NCI-H69 (cell line): ENCODE measurements around the gene NEK2.
"Not testable (repeated sequence)": the region's sequence is repeated elsewhere in the genome, so short reads cannot be mapped to it uniquely, and the experiment has no call there.

Experiments
- DNase-seq: peaks from one replicate; lab custom pipeline; 2025; lab: John Stamatoyannopoulos, UW

Gene NEK2

DNA sequence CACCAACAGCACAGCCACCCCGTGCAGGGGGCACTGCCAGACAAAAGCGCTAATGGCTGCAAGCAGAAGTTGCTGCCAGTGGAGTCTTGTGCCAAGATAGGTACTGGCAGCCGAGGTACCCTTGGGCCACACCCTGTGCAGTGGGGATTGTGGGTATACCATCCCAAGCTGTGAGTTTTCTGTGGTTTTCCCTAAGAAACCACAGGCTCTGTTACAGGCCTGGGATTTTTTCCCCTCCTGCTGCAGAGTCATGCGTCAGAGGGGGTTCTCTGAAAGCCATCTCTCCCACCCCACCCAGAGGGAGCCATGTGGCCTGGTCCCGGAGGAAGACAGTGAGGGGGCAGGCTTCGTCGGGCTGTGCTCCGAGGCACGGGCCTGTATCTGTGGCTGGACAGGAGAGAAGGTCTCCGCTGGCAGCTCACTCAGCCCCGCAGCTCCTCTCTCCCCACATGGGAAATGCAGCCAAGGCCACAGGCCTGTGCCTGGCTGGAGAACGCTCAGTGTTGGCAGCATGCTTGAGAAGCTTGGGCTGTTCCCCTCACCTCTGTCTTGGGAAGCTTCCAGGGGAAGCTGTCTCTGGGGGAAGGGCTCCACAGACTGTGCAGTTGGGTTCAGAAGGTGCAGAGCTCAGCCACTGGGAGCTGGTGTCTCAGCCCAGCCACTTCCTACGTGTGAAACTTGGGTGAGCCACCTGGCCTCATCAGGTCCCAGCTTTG lies 42.5 kb downstream of the NEK2 start:
- no peak for DNase-seq

DNA sequence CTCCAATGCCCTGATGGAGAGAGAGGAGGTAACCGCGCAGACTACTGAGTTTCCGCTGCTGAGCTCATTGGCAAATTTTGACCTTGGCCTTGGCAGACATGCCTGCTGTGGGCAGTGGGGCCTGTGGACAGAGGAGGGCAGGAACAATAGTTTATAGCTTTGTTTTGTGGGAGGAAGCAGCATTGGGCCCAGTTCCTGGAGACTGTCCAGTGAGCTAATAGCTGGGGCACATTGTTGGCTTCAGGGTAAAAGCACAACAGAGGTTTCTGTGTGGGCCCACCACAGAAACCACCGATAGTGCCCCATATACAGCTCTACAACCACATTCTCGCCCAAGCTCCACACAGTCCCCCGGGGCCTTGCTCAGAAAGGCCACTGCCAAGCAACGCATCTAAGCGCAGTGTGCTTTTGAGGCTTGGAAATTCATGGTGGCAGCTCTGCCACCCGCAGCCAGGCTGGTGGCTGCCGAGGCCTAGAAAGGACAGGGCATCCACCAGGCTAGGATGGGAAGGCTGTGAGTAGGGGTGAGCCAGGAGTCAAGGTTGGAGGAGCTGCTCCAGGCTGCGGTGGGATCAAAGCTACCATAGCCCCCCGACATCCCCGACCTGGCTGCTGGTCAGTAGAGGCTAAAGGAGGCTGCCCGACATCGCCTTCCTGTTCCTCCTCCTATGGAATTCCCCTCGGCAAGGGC lies 43.2 kb downstream of the NEK2 start:
- DNase-seq = no peak

- no peak for DNase-seq
These were observed 44.3 kb downstream of the NEK2 start for GRCh38 chr1:211631168-211631567.

DNA sequence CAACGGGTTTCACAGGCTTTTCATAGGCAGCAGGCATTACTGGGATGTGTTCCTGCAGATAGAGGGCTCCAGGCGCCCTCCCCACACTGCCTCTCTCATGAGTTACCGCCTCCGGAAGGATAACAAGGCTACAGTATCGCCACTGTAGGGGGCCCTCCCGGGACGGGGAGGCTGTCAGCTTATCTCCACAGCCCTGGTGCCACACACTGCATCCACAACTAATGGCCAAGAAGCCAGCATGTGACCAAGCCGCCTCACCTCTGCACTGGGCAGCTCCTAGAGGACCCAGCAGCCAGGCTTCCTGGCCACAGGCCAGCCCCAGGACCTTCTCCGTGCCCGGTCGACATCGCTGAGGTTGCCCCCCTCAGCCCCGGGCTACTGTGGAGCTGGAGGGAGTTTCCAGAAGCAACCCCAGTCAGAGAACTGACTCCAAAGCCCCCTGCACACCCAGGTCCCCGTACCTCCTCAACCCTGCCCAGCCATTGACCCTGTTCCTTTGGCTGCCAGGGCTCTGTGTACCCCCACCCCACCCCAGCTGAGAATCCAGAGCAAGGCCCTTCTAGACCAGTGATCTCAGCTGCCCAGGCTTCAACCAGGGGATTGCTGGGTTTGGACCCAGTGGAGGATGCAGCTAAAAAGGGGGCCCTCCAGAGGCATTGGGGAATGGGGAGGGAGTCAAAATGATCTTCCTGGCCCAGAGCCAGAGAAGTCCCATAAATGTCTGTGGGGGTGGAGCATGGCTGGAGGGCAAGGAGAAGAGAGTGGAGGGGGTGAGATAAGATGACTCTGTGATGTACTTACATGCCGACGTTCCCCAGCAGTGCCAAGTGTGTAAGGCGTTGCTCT lies 45.0 kb downstream of the NEK2 start:
- DNase-seq = peak; percentile 88

DNA sequence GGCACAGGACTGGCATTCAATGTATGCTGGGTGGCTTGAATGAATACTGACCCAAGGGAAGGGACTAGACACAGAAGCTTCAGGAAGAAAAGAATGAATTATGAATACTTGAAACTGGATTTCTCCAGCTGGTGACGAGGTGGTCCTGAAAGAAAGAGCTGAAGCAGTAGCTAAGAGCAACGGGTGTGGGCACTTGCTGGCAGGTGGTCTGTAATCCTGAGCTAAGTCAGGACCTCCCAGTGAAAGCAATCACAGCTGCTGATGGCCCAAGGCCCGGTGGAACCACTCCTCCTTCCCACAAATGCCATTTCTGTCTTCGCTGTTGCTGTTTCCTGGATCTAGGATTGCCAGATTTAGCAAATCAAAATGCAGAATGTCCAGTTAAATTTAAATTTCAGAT lies 47.0 kb downstream of the NEK2 start:
- no peak for DNase-seq

DNA sequence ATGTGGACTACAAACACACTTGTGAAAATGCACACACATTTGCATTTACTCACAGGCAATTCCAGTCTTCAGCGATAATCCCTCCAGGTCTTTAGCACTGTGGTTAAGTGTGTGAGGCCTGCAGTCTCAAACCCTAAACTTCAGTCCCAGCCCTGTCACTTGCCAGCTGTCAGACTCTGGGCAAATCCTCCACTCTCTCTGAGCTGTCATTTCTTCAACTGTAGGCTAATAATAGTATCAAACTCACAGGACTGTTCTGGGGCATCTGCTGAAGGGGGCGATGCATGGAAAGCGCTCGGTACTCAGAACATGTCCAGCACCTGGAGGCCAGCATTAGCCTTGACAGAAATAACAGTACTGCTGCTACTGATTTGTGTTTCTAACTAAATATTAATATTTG lies 48.2 kb downstream of the NEK2 start:
- DNase-seq = no peak

DNA sequence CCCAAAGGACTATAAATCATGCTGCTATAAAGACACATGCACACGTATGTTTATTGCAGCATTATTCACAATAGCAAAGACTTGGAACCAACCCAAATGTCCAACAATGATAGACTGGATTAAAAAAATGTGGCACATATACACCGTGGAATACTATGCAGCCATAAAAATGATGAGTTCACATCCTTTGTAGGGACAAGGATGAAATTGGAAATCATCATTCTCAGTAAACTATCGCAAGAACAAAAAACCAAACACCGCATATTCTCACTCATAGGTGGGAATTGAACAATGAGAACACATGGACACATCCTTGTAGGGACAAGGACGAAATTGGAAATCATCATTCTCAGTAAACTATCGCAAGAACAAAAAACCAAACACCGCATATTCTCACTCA lies 49.6 kb downstream of the NEK2 start:
- not testable (repeated sequence) for DNase-seq

DNA sequence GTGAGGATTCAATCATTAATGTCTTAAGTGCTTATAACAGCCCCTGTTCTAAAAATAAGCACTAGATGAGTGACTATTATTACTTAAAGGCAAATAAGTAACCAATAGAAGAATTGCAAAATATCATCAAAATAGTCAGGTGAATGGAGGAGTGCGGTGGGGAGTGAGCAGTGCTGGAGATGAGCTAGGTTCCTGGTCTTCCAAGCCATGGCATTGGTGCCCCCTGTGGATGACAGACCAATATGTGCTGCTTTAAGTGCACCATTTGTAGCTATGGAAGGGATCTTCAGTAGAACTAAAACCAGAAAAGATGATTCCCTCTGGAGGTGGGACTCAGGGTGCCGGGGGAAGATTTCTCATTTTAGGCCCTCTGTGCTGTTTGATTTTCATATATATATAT lies 50.4 kb downstream of the NEK2 start:
- DNase-seq = peak; percentile 53

DNA sequence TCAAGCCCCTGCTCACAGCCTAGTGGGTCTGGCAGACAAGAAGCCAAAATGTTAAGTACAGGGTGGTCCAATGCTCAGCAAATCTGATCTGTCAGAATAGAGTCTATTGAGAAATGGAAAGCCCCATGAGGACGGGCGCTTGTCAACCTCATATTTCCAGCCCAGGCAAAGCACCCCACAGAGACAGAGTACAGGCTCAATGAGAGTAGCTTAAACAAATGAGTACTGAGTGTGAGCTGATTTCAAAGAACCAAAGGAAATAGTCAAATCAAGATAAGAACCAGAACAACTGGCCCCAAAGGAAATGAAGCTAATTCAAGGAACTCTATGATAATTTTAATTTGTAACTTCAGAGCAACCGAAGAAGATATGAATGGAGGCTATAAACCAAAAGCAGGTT lies 51.9 kb downstream of the NEK2 start:
- DNase-seq = no peak

DNA sequence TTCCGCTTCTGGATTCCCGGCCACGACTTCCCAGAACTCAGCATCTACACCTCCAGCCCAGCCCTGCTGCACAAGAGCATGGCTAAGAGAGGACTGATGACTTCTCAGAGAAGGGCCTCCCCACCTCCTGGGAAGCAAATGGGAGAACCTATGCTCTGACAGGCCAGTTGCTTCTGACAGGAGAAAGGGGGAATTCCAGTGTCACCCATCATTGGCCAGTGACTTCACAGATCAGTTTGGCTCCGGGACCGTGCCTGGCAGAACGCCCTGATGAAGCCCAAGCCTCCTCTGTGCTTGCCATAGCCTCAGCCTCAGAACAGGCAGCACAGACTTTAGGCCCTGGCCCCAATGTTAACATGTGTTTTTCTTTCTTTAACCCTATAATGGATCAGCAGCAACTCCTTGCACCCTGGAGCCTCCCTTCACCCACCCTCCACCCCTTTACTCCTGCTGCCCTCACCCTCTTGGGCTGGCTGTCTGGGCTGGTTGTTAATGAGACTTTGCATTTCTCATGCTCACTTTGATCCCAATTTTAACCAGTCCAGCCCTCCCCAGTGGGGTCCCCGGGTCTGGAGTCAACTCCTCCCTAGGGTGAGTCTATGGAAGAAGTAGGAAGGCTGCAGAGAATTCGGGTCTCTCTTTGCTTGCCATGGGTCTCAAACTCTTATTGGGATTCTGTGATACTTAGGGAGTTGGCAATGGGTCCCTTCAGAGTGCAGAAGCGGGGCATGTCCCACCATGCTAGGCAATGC lies 53.8 kb downstream of the NEK2 start:
- no peak for DNase-seq

GRCh38 chr1:211620097-211620496 lies 55.3 kb downstream of the NEK2 start:
- DNase-seq = no peak

GRCh38 chr1:211619033-211619996 lies 56.1 kb downstream of the NEK2 start:
- no peak for DNase-seq

GRCh38 chr1:211616965-211617297 lies 58.5 kb downstream of the NEK2 start:
- DNase-seq = no peak

- DNase-seq = no peak
These were observed 59.0 kb downstream of the NEK2 start for GRCh38 chr1:211616231-211616964.

DNA sequence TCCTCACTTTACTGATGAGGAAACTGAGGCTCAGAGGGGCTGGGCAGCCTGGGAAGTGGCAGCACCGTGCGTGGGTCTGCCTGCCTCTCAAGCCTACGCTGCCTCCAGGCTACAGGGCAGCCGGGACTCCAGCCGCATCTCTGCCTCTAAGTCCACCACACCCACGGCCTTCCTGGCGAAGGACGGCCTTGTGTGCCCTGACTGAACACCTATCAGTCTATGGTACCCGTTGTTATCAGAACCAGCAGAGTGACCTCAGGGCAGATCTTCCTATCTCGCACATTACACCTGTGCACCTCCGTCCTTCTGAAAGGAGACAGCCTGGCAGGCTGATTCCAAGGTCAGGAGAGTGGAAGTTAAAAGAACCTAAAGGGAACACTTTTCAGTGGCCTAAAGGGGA lies 60.8 kb downstream of the NEK2 start:
- DNase-seq = no peak

- DNase-seq = no peak
These were observed 61.5 kb downstream of the NEK2 start for GRCh38 chr1:211613951-211614350.

DNA sequence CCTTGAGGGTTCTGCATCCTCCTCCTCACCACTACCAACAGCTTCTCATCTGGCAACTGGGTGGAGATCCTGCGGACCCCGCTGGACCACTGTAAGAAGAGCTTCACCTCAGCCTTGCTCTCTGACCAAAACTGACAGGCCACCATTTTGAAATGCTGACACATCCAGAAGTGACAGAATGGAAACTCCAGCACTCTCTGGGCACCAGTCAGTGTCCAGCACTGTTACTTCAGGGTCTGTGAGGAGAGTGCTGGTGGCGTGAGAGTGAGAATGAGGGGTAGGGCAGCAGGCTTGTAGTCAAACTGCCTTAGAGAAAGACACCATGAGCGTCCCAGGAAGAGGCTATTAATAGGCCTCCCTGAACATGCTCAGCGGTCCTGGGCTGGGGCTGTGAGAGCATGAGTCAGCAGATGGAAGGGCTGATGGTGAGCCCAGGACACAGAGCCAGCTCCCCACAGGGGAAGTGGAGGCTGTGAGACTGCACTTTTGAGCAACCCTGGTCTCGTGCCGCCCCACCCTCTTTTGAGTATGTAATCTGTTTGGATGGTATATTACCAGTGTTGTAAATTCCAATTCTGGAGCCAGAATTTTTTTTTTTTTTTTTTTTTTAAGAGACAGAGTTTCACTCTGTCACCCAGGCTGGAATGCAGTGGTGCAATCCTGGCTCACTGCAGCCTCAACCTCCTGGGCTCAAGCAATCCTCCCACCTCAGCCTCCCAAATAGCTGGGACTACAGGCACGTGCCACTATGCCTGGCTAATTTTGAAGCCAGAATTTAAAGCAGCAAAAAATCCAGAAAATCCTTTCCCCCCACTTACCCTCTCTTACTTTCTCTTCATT lies 62.1 kb downstream of the NEK2 start:
- no peak for DNase-seq

DNA sequence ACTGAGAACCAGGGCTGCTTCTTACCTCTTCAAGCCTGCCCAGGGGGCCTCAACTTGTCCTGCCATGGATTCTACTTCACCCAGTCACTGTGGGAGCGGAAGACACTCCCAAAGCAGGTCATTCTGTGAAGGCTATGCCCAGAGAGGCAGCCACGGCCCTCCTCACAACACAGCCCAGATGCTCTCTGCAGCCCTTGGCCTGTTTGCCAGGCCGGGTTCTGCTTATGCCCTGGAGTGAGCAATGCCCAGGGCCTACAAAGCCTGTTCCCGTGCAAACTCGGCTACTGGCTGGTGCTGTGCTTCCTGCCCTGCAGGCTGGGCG lies 62.7 kb downstream of the NEK2 start:
- DNase-seq = no peak
